ENCODE data around the gene ASB8. TPM values are rescaled to one million over a fixed set of nuclear protein-coding genes. Genes with fewer than 3 reads are reported as not detected.

Gene ASB8
- total and polyA plus RNA-seq, 2 of the 4 experiments (the other 2 are of a cell fraction), result 22.9 to 26.7 TPM

- Histone ChIP-seq H2BK5ac (ENCODE audit: low read depth, low read length, poor library complexity, severe bottlenecking) (no peak overlapping the region), H3K27me3 (ENCODE audit: control insufficient read depth, insufficient read depth, low read length) (0 out of 2 replicates have a peak, but pooled peaks cover under 1% of the 10 kb centered on the region), H2BK15ac (ENCODE audit: low read depth, low read length) (no peak overlapping the region), H4K20me1 (ENCODE audit: insufficient read depth, low read length) (peaks cover 5% of the 10 kb centered on the region; the same call in 1 of the 2 replicates), H2BK20ac (ENCODE audit: low read depth, low read length) (no peak overlapping the region), H3K18ac (ENCODE audit: low read depth, low read length) (no peak overlapping the region), H2AK5ac (ENCODE audit: low read depth, low read length) (no peak overlapping the region), H3K79me1 (ENCODE audit: low read depth in 1 of 2, low read length in 2 of 2) (peaks cover 24 to 34% of the 10 kb centered on the region in 2 experiments), H3K9me1 (ENCODE audit: insufficient read depth, low read length) (peaks cover 14% of the 10 kb centered on the region), H3K4me2 (ENCODE audit: low read depth, low read length) (no peak overlapping the region), H3K36me3 (ENCODE audit: control insufficient read depth, insufficient read depth, low read length) (peaks cover 3% of the 10 kb centered on the region; the same call in 1 of the 2 replicates), H3K14ac (replicated peaks; ENCODE audit: low read depth, low read length) (no peak overlapping the region), H3K4ac (ENCODE audit: low read depth, low read length) (no peak overlapping the region), H4K8ac (ENCODE audit: low read depth in 2 of 2, low read length in 2 of 2) (no peak overlapping the region), H3K27ac (ENCODE audit: insufficient read depth, low read length) (no peak overlapping the region), H4K5ac (ENCODE audit: low read depth, low read length) (no peak overlapping the region), H2AFZ (replicated peaks; ENCODE audit: low read length, poor library complexity) (no peak overlapping the region), H4K91ac (ENCODE audit: insufficient read depth, low read depth, low read length) (no peak overlapping the region), H3K23ac (ENCODE audit: low read depth, low read length) (no peak overlapping the region), H3K4me1 (ENCODE audit: control insufficient read depth, insufficient read depth, low read length) (no peaks in the 10 kb centered on the region), H3K56ac (ENCODE audit: extremely low read depth, insufficient read depth, low read length) (no peak overlapping the region), H2BK120ac (ENCODE audit: low read depth, low read length) (no peak overlapping the region), H3K9me3 (ENCODE audit: control insufficient read depth, insufficient read depth, low read length) (no peaks in the 10 kb centered on the region), H3K4me3 (ENCODE audit: insufficient read depth, low read depth, low read length) (no peak overlapping the region), H2AK9ac (replicated peaks; ENCODE audit: low read depth, low read length, poor library complexity) (no peak overlapping the region), H3K9ac (ENCODE audit: low read depth, low read length) (no peak overlapping the region)
- TF ChIP-seq USF2 (IDR thresholded peaks at IDR 0.05; ENCODE audit: low read depth, low read length), result no peak
- TF ChIP-seq ELK1 (IDR thresholded peaks at IDR 0.05; ENCODE audit: borderline replicate concordance, low read depth, low read length), result no peak
- WGBS, 2 experiments (ENCODE audit: extremely low coverage in 2 of 2, insufficient read length in 1 of 2), result no CpG with 5 or more reads among the region's 1 CpG
- POLR2A ChIA-PET (ENCODE audit: unreplicated experiment), result no interaction called here
- BruUV-seq (replicated peaks), result no TSS peak
- no peak for DNase-seq
- dilution Hi-C loops (cut with HindIII; ENCODE audit: low sequenced_read_pairs, unreplicated experiment) (no loop called here), in situ Hi-C loops (cut with MboI; ENCODE audit: low sequenced_read_pairs) (no loop called here), intact Hi-C loops (cut with micrococcal nuclease) (no loop called here)
- ATAC-seq (ENCODE audit: low read depth), result no peak
- CTCF ChIA-PET, result no interaction called here
Measured at GRCh38 chr12:48121522-48121921, 35.8 kb downstream of the ASB8 start.

Measured in IMR-90 (cell line).